GM12891 (cell line): ENCODE data around the gene SIK3.
"Not testable (repeated sequence)": the region's sequence is repeated elsewhere in the genome, so short reads cannot be mapped to it uniquely, and the experiment has no call there.

Source experiments
- DNase-seq: peaks from one replicate; pipeline ENCODE4 v3.0.0; 2011; ENCODE audit warnings: low spot score; ENCODE audit not compliant: insufficient read length
- FAIRE-seq: peaks from 2 replicates; lab custom pipeline; 2011; peaks lifted over from hg19 to GRCh38; lab: Jason Lieb, UNC
- PAX5 ChIP-seq: IDR thresholded peaks from 2 replicates; pipeline ENCODE4 v1.6.1; 2011; ENCODE audit warnings: low read length, moderate library complexity, mild to moderate bottlenecking; ENCODE audit not compliant: insufficient read depth, severe bottlenecking
- POLR2A ChIP-seq: IDR thresholded peaks from 2 replicates; pipeline ENCODE4 v1.6.1; 2011; ENCODE audit warnings: low read depth, low read length, control low read depth
- POLR2AphosphoS5 ChIP-seq: IDR thresholded peaks from 2 replicates; pipeline ENCODE4 v1.6.1; 2011; ENCODE audit warnings: low read depth, low read length, control low read depth
- POU2F2 ChIP-seq: IDR thresholded peaks from 2 replicates; pipeline ENCODE4 v1.6.1; 2011; ENCODE audit warnings: low read depth, mild to moderate bottlenecking, control low read depth, low read length, moderate library complexity
- SPI1 ChIP-seq: IDR thresholded peaks from 2 replicates; pipeline ENCODE4 v1.6.1; 2011; ENCODE audit warnings: low read depth, low read length, control low read depth
- TAF1 ChIP-seq: IDR thresholded peaks from 2 replicates; pipeline ENCODE4 v1.6.1; 2011; ENCODE audit warnings: low read depth, low read length, control low read depth

SIK3 gene

DNA sequence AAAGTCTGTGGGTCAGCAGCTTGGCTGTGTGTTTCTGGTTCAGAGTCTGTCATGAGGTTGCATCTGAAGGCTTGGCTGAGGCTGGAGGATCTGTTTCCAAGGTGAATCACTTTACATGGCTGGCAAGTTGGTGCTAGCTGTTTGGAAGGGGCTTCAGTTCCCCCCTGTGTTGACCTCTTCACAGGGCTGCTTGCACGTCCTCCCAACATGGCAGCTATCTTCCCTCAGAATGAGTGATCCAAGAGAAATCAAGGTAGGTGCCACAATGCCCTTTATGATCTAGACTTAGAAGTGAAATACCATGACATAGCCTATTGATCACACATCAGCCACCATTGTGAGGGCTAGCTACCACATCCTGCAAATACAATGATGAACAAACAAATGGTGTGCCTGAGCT is 285.1 kb downstream of the SIK3 start:
- TF ChIP-seq POU2F2 (no peak), PAX5 (no peak), SPI1 (no peak), POLR2A (no peak), POLR2AphosphoS5 (no peak), TAF1 (no peak)
- no peak for DNase-seq
- FAIRE-seq, result no peak

DNA sequence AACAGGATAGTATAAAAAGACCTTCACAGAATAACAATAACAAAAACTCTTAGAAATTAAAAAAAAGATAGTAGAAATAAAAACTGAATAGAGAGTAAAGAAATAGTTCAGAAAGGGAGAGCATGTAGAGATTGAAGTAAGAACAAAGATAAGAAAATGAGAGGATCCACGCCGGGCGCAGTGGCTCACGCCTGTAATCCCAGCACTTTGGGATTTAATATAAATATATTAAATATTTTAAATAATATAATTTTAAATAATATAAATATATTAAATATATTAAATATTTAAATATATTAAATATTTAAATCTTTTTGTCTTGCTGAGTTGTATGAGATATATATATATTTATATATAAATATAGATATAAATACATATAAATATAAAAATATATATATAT is 286.1 kb downstream of the SIK3 start:
- TF ChIP-seq SPI1, result no peak
- TF ChIP-seq POLR2AphosphoS5, result no peak
- no peak for DNase-seq
- no peak for FAIRE-seq

DNA sequence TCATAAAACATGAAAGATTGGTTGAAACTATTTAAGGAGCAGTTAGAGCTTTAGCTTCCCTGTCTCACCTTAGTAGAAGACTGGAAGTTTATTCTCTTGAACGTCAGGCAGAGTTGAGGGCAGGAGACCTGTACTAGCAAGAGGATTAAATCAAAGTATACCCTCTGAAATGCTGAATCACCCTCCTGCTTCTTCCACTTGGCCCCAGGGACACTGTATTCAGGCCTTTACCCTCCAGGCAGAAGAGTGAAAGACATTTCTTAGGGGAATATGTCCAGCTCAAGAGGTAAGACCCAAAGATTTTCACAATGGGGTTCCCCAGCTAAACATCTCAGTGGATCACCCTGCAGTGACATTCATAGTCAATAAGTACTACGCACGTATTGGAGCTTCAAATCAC is 287.0 kb downstream of the SIK3 start:
- FAIRE-seq, result no peak
- TF ChIP-seq SPI1 (no peak), PAX5 (no peak), POLR2AphosphoS5 (no peak), TAF1 (no peak), POLR2A (no peak), POU2F2 (no peak)
- DNase-seq, result no peak

DNA sequence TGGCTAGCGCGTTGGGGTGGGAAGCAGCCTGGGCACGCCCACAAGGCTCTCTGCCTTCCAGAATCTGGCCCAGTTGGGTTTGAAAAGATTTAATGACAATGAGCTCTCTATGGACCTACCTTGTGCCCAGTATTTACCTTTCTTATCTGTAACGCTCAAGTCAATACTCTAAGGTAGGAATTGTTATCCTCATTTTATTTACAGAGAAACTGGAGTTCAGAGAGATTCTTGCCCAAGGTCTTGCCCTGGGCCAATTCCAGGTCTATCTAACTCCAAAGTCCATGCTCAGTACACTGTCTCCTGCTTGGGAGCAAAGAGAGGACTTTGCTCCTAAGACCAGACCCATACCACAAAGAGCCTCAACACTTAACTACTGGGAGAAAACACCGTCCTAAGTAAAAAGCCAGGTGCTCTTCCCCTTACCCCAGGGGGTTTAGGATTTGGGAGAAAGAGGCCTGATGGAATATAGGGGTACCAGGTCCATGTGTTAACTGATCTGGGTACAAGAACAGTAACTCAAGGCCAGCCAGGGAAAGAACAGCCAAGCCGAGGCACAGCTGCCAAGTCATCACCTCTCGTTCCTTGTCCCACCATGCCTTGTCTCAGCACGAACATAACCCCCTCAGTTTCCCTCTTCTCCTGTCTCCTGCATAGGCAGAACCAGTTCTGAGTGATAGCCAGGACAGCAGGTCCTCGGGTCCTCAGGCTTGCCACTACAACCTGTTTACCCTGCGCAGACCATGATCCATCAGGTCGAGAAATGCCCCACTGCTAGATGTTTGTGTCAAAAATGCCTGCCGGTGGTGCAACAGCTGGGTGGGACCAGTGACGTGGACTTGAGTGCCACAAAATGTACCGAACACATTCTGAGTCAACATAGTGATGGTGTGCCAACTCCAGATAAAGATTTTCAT is 289.7 kb downstream of the SIK3 start:
- TF ChIP-seq POU2F2 (no peak), SPI1 (no peak), PAX5 (no peak), POLR2A (no peak), TAF1 (no peak), POLR2AphosphoS5 (no peak)
- DNase-seq (no peak), FAIRE-seq (no peak)

DNA sequence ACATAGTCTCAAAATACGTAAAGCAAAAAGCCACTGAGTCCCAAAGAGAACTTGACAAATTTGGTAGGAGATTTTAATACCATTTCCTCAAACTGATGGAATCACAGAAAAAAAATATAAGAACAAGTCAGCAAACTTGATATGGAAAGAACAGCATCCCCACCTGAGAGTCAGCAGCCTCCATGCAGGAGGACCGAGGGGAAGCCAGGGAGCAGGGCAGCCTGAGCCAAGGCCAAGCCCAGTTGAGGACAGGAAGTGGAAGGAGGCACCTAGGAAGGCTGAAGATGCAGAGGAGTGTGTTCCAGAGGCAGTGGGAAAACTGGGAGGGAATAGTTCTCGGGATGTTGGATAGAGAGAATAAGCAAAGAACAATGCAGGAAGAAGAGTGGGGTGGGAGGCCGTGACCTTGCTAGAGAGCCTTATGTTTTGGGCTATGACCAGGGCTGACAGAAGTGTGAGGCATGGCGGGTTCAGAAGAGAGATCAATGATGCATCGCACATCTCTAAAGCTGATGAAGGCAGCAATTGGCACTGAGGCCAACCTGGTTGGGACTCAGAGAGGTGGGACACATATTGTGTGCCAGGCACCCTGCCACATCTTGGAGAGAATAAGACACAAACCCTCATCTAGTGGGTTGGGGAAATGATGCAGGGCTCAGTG is 290.5 kb downstream of the SIK3 start:
- DNase-seq, result no peak
- FAIRE-seq, result no peak
- no peak for TF ChIP-seq POLR2AphosphoS5
- TF ChIP-seq POU2F2, result no peak
- TF ChIP-seq POLR2A, result no peak
- no peak for TF ChIP-seq PAX5
- no peak for TF ChIP-seq SPI1
- TF ChIP-seq TAF1, result no peak

DNA sequence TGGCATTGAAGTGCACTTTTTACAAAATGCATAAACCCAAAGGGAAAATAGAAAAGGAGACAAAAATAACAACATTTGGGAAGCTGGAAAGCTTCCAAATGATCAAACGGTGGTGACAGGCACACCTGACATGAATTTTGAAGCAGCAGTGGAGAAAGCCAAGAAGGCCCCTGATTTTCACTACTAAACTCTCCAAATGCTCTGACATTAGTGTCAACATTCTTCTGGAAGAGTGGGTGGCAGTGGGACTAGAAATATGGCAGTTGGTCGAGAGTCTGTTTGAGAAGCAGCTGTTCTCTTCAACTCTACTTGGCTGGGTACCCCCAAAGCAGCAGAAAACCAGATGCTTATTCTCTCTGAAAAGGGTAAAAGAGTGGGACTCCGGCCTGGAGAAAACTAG is 294.2 kb downstream of the SIK3 start:
- DNase-seq (no peak), FAIRE-seq (no peak)
- no peak for TF ChIP-seq TAF1
- no peak for TF ChIP-seq POU2F2
- TF ChIP-seq SPI1, result no peak
- no peak for TF ChIP-seq POLR2AphosphoS5
- no peak for TF ChIP-seq POLR2A

DNA sequence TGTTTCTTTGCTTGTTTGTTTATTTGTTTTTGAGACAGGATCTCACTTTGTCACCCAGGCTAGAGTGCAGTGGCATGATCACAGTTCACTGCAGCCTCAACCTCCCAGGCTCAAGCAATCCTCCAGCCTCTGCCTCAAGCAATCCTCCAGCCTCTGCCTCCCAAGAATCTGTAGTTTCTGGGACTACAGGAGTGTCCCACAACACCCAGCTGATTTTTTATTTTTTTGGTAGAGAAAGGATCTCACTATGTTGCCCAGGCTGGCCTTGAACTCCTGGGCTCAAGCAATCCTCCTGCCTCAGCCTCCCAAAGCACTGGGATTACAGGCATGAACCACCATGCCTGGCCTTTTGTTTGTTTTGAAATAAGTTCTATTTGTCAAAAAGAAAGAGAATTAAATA is 296.6 kb downstream of the SIK3 start:
- FAIRE-seq, DNase-seq: not testable (repeated sequence)

DNA sequence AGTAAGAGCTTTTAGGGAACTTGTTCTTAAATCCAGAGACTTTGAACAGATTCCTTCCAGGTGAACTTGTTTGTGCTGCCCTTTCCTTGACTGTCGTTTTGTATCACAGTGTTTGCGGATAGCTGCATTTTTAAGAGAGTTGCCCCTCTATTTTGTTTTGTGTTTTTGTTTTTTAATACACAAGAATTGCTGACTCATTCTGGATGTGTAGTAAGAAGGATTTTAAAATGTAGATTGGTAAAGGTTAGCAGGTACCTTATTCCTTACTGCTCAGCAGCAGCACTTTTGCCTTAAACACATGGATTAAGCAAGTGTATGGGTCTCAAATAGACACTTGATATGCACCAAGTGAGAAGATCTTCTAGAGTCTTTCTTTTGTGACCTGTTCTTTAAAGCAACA is 297.6 kb downstream of the SIK3 start:
- FAIRE-seq, result no peak
- no peak for DNase-seq
- TF ChIP-seq TAF1 (no peak), POLR2A (no peak)

DNA sequence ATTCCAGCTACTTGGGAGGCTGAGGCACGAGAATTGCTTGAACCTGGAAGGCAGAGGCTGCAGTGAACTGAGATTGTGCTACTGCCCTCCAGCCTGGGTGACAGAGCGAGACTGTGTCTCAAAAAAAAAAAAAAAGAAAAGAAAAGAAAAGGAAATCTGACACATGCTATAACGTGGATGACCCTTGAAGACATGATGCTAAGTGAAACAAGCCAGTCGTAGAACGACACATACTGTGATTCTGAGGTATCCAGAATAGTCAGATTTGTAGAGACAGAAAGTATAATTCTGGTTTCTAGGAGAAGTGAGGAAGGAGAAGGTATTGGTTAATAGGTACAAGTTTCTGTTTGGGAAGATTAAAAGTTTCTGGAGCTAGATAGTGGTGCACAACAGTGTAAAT is 299.9 kb downstream of the SIK3 start:
- DNase-seq (no peak), FAIRE-seq (no peak)
- TF ChIP-seq TAF1 (no peak), POLR2AphosphoS5 (no peak), POLR2A (no peak), POU2F2 (no peak)

DNA sequence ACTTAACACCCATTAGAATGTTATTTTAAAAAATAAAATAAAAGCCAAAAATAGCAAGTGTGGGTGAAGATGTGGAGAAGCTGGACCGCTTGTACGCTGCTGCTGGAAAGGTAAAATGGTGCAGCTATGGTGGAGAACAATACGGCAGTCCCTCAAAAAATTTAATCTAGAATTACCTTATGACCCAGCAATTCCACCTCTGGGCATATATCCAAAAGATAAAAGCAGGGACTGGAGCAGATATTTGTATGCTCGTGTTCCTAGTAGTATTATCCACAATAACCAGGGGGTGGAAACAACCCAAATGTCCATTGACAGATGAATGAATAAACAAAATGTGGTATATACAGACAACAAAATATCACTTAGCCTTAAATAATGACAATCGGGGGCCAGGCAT is 300.4 kb downstream of the SIK3 start:
- FAIRE-seq (no peak), DNase-seq (no peak)
- no peak for TF ChIP-seq POLR2A
- no peak for TF ChIP-seq POLR2AphosphoS5
- TF ChIP-seq POU2F2, result no peak
- no peak for TF ChIP-seq PAX5
- TF ChIP-seq SPI1, result no peak
